Brain pericyte (primary cell): ENCODE results near the gene CEACAM3.

Experiments used
- DNase-seq: peaks from one replicate; pipeline ENCODE4 v3.0.0-alpha.2; 2012; ENCODE audit warnings: low read depth, low spot score

The CEACAM3 gene

DNA sequence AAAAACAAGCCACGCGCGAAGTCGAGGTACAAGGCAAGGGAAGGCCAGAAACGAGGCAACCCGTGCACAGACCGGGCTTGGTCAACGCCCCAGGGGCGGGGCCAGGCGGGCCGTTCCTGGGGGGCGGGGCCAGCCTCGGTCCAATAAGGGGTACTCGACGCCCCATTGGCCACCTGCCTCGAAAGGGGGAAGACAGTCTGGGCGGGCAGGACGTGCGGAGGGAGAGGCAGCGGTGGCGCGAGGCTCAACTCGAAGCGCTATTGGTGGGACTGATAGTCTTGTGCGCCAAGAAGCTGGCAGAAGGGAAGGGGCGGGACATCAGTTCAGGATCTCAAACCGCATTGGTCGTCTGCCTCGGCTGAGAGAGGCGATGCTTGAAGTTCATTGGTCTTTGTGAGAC is 48.2 kb downstream of the CEACAM3 start, which contains the start of gene LYPD4:
Gene LYPD4, minus strand, starts transcription at position 83 of the 400 bp plus-strand sequence. CDS start 5,398 bp downstream, outside the sequence.
- DNase-seq, result no peak

DNA sequence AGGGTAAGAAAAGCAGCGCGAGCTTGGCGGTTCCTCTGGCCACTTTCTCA is 48.4 kb downstream of the CEACAM3 start, which contains the start of gene DMRTC2:
Gene DMRTC2, plus strand, starts transcription at position 42 of the 50 bp plus-strand sequence. CDS start 2,387 bp downstream, outside the sequence.
- no peak for DNase-seq

DNA sequence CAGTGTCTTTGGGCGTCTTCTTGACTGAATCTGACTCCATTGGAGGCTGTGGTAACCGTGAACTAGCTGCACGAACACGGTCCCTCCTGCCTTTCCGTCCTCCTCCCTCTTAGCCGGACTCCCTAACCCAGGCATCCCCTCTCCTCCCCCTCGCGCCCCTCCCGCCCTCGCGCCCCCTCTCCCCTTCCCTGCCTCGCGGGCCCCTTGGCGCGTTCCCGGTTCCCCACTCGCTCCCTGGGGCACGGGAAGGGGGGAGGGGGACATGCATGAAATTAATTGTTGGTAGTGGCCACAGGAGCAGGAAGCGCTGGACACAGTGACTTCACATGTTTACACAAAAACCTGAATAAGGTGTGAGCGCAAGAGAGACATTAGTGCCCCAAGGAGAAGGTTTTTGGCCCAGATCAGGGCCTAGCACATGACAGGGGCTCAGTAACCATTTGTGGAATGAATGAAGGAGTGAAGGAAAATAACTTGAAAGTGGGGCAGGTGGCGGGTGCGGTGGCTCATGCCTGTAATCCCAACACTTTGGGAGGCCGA is 48.7 kb downstream of the CEACAM3 start:
- DNase-seq, result no peak

DNA sequence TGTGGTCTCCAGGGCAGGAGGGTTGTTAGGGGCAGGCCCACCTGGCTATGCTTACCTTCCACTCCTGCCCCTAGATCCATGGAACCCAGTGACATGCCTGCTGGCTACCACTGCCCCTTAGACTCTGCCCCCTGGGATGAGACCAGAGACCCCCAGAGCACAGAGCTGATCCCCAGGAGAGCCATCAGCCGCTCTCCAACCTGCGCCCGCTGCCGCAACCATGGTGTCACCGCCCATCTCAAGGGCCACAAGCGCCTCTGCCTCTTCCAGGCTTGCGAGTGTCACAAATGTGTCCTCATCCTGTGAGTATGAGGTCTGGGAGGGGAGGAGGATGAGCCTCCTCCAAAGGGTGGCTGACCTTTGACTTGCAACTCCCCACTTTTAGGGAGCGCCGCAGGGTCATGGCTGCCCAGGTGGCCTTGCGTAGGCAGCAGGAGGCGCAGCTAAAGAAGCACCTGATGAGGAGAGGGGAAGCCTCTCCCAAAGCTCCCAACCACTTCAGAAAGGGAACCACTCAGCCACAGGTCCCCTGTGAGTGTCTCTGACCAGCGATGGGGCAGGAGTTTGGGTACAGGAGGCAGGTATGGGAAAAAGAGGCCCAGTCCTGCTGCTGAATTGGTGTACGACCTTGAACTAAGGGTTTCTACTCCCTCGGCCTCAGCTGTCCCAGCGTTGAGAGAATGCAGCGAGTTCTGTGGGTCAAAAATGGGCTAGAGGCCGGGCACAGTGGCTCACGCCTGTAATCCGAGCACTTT is 51.1 kb downstream of the CEACAM3 start:
- no peak for DNase-seq

DNA sequence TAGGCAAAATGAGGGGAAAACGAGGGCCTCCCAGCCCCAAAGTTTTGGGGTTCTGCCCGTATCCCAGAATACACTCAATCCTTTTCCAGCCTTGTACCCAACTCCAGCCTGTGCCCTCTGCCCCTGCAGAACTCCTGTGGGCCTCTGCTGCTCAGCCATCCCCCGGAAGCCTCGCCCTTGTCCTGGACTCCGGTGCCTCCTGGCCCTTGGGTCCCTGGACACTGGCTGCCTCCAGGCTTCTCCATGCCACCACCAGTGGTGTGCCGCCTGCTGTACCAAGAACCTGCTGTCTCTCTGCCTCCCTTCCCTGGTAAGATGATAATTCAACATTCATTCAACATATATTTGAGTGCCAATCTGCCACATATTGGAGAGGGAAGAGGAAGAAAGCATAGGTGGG is 52.3 kb downstream of the CEACAM3 start:
- no peak for DNase-seq

DNA sequence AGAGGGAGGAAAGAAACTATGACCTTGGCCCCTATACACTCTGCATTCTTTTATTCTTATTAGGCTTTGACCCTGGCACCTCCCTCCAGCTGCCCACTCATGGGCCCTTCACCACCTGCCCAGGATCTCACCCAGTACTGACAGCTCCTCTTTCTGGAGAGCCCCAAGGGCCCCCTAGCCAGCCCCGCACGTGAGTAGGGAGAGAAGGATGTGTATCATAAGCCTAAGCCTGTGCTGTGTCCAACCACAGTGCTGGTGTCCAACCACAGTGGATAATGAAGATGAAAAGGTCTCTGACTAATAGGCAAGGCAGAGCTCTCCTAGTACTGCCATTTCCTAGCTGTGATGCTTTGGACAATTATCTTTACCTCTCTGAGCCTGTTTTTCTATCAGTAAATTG is 52.7 kb downstream of the CEACAM3 start:
- no peak for DNase-seq

DNA sequence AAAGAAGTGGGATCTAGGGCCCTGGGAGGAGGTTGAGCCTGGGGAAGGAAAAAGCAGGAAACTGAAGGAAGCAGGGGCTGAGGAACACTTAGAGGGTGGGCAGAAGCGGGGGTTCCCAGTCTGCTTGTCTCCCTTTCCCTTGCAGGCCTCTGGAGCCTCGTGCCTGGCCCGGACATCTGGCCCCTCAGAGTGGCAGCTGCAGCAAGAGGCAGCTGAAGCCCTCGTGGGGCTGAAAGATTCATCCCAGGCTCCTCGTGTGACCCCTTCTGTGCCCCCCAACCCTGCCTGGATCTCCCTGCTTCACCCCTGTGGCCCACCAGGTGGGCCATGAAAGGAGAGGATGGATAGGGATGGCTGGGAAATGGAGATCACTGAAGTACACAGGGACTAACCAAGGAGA is 54.0 kb downstream of the CEACAM3 start:
- DNase-seq, result no peak

DNA sequence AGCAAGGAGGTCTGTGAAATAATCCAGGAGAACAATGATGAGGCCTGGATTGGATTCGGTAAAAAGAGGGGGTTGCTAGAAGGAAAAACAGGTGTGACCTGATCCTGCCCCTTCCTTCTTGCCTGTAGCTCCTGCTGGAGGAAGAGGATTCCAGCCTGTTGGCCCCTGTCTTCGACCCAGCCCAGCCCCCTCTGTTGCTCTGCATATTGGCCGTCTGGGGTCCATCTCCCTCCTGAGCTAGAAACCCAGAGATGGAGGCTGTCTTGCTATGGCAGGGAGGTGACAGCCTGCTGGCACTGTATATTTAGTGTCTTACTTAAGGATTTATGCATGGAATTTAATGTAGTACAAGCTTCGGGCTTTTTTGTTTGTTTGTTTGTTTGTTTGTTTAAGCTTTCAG is 55.1 kb downstream of the CEACAM3 start:
- no peak for DNase-seq

DNA sequence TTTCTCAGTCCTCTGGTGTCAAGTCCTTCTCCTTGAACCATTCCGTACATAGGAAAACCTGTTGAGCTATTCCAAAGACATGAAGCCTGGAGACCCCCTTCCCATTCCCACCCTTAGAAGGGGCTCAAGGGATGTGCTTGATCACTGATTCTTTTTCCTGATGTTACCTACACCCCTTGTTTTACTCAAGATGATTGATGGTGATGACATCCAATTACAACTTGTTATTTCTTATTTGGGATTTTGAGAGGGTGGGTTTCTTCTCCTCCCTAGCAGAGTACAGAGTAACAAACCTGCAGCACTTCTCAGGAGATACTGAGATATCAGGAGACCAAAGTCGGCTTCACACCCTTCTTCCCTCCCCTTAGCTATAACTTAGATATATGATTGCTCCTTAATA is 57.0 kb downstream of the CEACAM3 start:
- DNase-seq, result no peak

DNA sequence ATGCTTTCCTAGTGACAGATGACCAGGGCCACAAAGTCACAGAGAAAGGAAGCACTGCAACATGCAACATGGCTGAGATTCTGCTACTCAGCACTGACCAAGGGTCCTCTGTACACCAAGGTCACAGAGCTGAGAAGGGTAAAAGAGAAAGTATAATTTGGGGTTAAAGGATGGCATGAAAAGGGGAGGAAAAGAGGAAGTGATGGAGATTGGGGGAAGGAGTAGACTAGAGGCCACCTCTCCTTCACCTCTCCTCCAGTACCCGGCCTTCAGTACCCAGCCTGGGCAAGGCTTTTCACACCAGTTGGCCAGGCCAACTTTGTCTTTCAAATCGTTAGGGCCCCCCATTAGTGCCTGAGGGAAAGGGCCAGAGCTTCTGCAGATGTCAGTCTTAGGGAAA is 57.4 kb downstream of the CEACAM3 start:
- DNase-seq, result no peak

DNA sequence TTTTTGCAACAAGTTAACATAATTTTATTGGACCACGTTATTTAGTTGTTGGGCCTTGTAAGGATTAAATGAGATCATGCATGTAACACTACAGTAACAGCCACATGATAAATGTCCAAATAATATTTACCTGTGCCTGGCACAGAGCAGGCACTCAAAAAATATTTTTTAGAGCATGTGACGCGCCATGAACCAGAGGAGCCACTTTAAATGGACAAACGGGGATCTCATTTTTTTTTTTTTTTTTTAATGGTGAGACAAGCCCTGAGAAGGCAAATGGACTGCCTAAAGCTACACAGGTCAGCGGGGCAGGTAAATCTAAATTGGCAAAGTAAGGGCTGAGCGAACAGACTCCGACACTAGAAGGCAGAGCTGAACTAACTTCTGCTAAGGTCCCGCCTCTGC is 62.8 kb downstream of the CEACAM3 start:
- DNase-seq, result no peak

DNA sequence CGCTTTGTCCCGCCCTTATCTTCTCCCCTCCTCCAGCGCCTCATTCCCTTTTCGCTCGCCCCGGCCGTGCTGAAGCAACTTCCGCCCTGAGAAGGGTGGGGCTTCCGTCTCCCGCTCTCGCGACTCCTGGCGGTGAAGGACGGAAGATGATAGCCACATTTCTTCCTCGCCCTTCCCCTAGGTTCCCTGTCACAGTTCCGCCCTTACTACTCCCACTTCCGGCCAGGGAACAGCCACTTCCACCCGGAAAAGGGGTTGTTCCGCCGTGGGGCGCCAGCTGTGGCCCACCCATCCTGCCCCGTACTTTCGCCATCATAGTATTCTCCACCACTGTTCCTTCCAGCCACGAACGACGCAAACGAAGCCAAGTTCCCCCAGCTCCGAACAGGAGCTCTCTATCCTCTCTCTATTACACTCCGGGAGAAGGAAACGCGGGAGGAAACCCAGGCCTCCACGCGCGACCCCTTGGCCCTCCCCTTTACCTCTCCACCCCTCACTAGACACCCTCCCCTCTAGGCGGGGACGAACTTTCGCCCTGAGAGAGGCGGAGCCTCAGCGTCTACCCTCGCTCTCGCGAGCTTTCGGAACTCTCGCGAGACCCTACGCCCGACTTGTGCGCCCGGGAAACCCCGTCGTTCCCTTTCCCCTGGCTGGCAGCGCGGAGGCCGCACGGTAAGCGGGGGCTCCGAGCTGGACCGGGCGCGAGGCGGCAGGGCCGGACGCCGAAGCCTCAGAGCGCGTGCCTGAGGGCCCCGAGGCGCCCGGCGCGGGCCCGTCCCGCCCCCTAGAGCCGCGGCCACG is 63.4 kb downstream of the CEACAM3 start, which contains the start of gene RPS19:
Gene RPS19, plus strand, starts transcription at position 638 of the 801 bp plus-strand sequence. CDS start 520 bp downstream, outside the sequence.
- peak; percentile 99 for DNase-seq

DNA sequence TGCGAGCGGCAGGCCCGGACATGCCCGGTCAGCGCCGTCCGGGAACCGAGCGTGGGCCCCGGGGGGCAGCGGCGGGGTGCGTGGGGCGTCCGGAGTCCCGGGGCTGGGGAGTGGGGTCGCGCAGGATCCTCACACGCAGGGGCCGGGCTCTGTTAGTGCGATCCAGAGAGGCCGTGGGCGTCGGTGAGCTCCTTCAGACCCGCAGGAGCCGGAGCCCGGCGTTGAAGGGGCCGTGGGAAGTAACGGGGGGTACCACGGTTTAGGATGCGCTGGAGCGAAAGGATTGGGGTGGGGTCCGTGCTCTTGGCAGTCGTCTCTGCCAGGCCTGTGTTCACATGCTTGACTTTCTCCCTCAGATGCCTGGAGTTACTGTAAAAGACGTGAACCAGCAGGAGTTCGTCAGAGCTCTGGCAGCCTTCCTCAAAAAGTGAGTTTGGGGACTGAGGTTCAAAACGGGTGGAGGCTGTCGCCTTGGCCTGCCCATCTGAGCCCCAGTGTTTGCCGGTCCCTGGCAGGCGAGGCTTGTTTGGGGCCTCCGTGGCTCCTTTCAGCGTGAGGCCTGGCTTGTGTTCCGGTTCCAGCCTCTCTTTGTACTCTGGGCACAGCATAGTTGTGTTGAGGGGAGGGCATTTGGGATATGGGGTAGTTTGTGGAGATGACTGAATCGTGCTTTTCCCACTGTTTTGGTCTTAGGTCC is 64.2 kb downstream of the CEACAM3 start:
- DNase-seq, result no peak
